ENCODE results near the gene APAF1. TPM values are rescaled to one million over a fixed set of nuclear protein-coding genes. Genes with fewer than 3 reads are reported as not detected.

APAF1 gene
- total RNA-seq, 2 experiments from 2014 or later: 14.7 to 28.6 TPM

DNA sequence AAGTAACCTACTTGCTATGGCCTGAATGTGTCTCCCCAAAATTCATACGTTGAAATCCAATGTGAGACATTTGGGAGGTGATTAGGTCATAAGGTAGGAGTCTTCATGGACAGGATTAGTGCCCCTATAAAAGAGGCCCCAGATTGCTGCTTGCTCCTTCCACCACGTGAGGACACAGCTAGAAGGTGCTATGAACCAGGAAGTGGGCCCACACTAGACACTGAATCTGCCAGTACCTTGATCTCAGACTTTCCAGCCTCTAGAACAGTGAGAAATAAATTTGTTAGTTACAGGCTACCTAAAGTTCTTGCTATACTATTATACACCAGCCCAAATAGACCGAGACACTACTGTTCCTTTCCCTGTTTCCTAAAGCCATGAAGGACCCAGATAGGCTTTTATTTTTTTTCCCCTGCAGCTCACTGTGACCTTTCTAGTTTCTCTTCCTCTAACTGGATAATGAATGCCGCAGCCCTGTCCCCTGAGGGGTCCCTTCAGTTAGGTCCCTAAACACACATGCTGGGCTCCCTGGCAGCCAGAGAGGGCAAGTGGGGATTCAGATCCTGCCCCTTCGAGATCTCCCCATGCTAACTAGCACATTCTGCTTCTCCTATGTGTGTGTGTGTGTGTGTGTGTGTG lies 32.3 kb upstream of the APAF1 start:
- BruUV-seq (replicated peaks): no TSS peak
- peak overlapping the region; percentile 75 for H2AFZ ChIP-seq (ENCODE audit: low read length)
- H3K36me3 ChIP-seq (ENCODE audit: insufficient read depth, low read length): no peaks in the 10 kb centered on the region
- peak overlapping the region; percentile 5 for H3K4me3 ChIP-seq (ENCODE audit: low read depth, low read length, poor library complexity, severe bottlenecking)
- intact Hi-C loops (cut with micrococcal nuclease; ENCODE audit: unreplicated experiment): loop anchor here (2.0 kb wide), 1 partner anchor 32 kb away; the partner anchor contains the start of genes APAF1 and IKBIP
- no peaks in the 10 kb centered on the region for H4K20me1 ChIP-seq (ENCODE audit: insufficient read depth, low read length)
- H3K79me2 ChIP-seq (ENCODE audit: insufficient read depth, low read depth, low read length): no peaks in the 10 kb centered on the region
- H3K9me2 ChIP-seq (ENCODE audit: insufficient read depth, low read length): no peaks in the 10 kb centered on the region
- H3K4me2 ChIP-seq (ENCODE audit: low read length): peak overlapping the region; percentile 54
- peaks cover 16% of the 10 kb centered on the region for H3K4me1 ChIP-seq (ENCODE audit: insufficient read depth, low read length, poor library complexity, severe bottlenecking)
- POLR2A ChIA-PET: interaction anchor here (0.6 to 2.1 kb wide), 11 partner anchors 9 to 56 kb away, joined by 3 to 13 read pairs (median 5); partner anchors contain the start of genes IKBIP and SLC25A3
- H3K27ac ChIP-seq (ENCODE audit: low read depth, low read length, poor library complexity, severe bottlenecking): peak overlapping the region; percentile 53
- CTCF ChIA-PET (ENCODE audit: unreplicated experiment): no interaction called here
- DNase-seq (ENCODE audit: low spot score): peak; percentile 77
- peak; percentile 42; the same call in 1 of the 2 replicates for TF ChIP-seq CTCF (conservative IDR thresholded peaks at IDR 0.05; ENCODE audit: low read length)
- no peak for TF ChIP-seq EZH2phosphoT487 (IDR thresholded peaks at IDR 0.05; ENCODE audit: borderline replicate concordance, low read depth, low read length)
- H3K9me3 ChIP-seq (ENCODE audit: low read length): no peaks in the 10 kb centered on the region

- Histone ChIP-seq H3K9me2 (ENCODE audit: insufficient read depth, low read length) (no peaks in the 10 kb centered on the region), H3K4me2 (ENCODE audit: low read length) (no peak overlapping the region)
Measured at GRCh38 chr12:98618952-98619351, 26.1 kb upstream of the APAF1 start.

More at GRCh38 chr12:98618952-98619351, 26.1 kb upstream of the APAF1 start:
- BruUV-seq (replicated peaks): no TSS peak
- no peak for DNase-seq (ENCODE audit: low spot score)
- no peak overlapping the region for H3K4me3 ChIP-seq (ENCODE audit: low read depth, low read length, poor library complexity, severe bottlenecking)
- H4K20me1 ChIP-seq (ENCODE audit: insufficient read depth, low read length): no peaks in the 10 kb centered on the region
- POLR2A ChIA-PET: interaction anchor here (0.6 to 2.2 kb wide), 8 partner anchors 11 to 1639 kb away, joined by 3 to 11 read pairs (median 4); partner anchors contain the start of gene SLC25A3
- H3K27ac ChIP-seq (ENCODE audit: low read depth, low read length, poor library complexity, severe bottlenecking): no peak overlapping the region
- no peaks in the 10 kb centered on the region for H3K79me2 ChIP-seq (ENCODE audit: insufficient read depth, low read depth, low read length)
- no peak for TF ChIP-seq CTCF (conservative IDR thresholded peaks at IDR 0.05; ENCODE audit: low read length)
- no peak for TF ChIP-seq EZH2phosphoT487 (IDR thresholded peaks at IDR 0.05; ENCODE audit: borderline replicate concordance, low read depth, low read length)
- H3K4me1 ChIP-seq (ENCODE audit: insufficient read depth, low read length, poor library complexity, severe bottlenecking): no peaks in the 10 kb centered on the region
- CTCF ChIA-PET (ENCODE audit: unreplicated experiment): no interaction called here
- H3K9me3 ChIP-seq (ENCODE audit: low read length): no peaks in the 10 kb centered on the region; the same call in 1 of the 2 replicates
- no peak overlapping the region for H2AFZ ChIP-seq (ENCODE audit: low read length)
- no peaks in the 10 kb centered on the region for H3K36me3 ChIP-seq (ENCODE audit: insufficient read depth, low read length)
- intact Hi-C loops (cut with micrococcal nuclease; ENCODE audit: unreplicated experiment): no loop called here

All from OCI-LY7 (cell line).